Mesenchymal stem cell (in vitro differentiated cells and primary cell): ENCODE data around the gene BSND.

Experiments
- DNase-seq: peaks from one replicate; pipeline ENCODE4 v3.0.0-alpha.2; 2013
- H2AFZ ChIP-seq: one replicate; pipeline ENCODE4 v1.6.1; 2013; ENCODE audit warnings: low read depth, mild to moderate bottlenecking, control low read depth, inconsistent platforms, low read length, moderate library complexity
- H2AK5ac ChIP-seq: 2 replicates; pipeline ENCODE4 v1.6.1; 2013; ENCODE audit warnings: low read length, moderate library complexity, mild to moderate bottlenecking, inconsistent platforms; ENCODE audit not compliant: severe bottlenecking
- H2BK120ac ChIP-seq: one replicate; pipeline ENCODE4 v1.6.1; 2013; ENCODE audit warnings: low read depth, mild to moderate bottlenecking, inconsistent platforms, low read length, moderate library complexity
- H2BK12ac ChIP-seq, 2 experiments: one replicate each; pipeline ENCODE4 v1.6.1; 2013; ENCODE audit warnings: inconsistent platforms in 2 of 2, low read length in 2 of 2, mild to moderate bottlenecking in 2 of 2, moderate library complexity in 2 of 2, control low read depth in 1 of 2
- H2BK15ac ChIP-seq: one replicate; pipeline ENCODE4 v1.6.1; 2013; ENCODE audit warnings: mild to moderate bottlenecking, low read depth, inconsistent platforms; ENCODE audit not compliant: poor library complexity, severe bottlenecking
- H2BK5ac ChIP-seq: 2 replicates; pipeline ENCODE4 v1.6.1; 2013; ENCODE audit warnings: low read depth, mild to moderate bottlenecking, low read length, control low read depth, inconsistent platforms; ENCODE audit not compliant: poor library complexity, severe bottlenecking
- H3K14ac ChIP-seq, 2 experiments: one replicate each; pipeline ENCODE4 v1.6.1; 2013; ENCODE audit warnings: inconsistent platforms in 2 of 2, low read length in 2 of 2, control low read depth in 1 of 2, mild to moderate bottlenecking in 1 of 2, moderate library complexity in 1 of 2
- H3K18ac ChIP-seq, 2 experiments: one replicate each; pipeline ENCODE4 v1.6.1; 2013; ENCODE audit warnings: inconsistent platforms in 2 of 2, low read length in 2 of 2, control low read depth in 1 of 2, low read depth in 1 of 2, mild to moderate bottlenecking in 1 of 2
- H3K23ac ChIP-seq, 2 experiments: one replicate each; pipeline ENCODE4 v1.6.1; 2013; ENCODE audit warnings: inconsistent platforms in 2 of 2, low read length in 2 of 2, mild to moderate bottlenecking in 2 of 2, moderate library complexity in 2 of 2, control low read depth in 1 of 2
- H3K27ac ChIP-seq: 2 replicates; pipeline ENCODE4 v1.5.1; 2013; ENCODE audit warnings: mild to moderate bottlenecking, moderate library complexity, low read length, control low read depth, inconsistent platforms; ENCODE audit not compliant: poor library complexity, severe bottlenecking
- H3K27me3 ChIP-seq, 2 experiments: 2 replicates each; pipeline versions ENCODE4 v1.6.1 to v1.7.0; 2013; ENCODE audit warnings: low read length in 2 of 2, mild to moderate bottlenecking in 2 of 2, moderate library complexity in 2 of 2, control low read depth in 1 of 2, inconsistent platforms in 1 of 2; ENCODE audit not compliant: control insufficient read depth in 1 of 2, insufficient read depth in 1 of 2
- H3K36me3 ChIP-seq, 2 experiments: 2 replicates each; pipeline versions ENCODE4 v1.6.1 to v1.7.0; 2013; ENCODE audit warnings: low read length in 2 of 2, control low read depth in 1 of 2, inconsistent platforms in 1 of 2, low read depth in 1 of 2, mild to moderate bottlenecking in 1 of 2; ENCODE audit not compliant: insufficient read depth in 2 of 2, control insufficient read depth in 1 of 2
- H3K4ac ChIP-seq, 2 experiments: one replicate each; pipeline ENCODE4 v1.6.1; 2013; ENCODE audit warnings: inconsistent platforms in 2 of 2, low read length in 2 of 2, mild to moderate bottlenecking in 2 of 2, moderate library complexity in 2 of 2, control low read depth in 1 of 2, low read depth in 1 of 2
- H3K4me1 ChIP-seq: 2 replicates; pipeline ENCODE4 v1.6.1; 2013; ENCODE audit warnings: low read depth, low read length, control low read depth; ENCODE audit not compliant: control insufficient read depth, insufficient read depth
- H3K4me2 ChIP-seq: 2 replicates; pipeline ENCODE4 v1.6.1; 2013; ENCODE audit warnings: low read length, mild to moderate bottlenecking, inconsistent platforms; ENCODE audit not compliant: poor library complexity, severe bottlenecking
- H3K4me3 ChIP-seq, 2 experiments: 2 replicates each; pipeline versions ENCODE4 v1.5.1 to v1.7.0; 2013; ENCODE audit warnings: low read length in 2 of 2, mild to moderate bottlenecking in 2 of 2, control low read depth in 1 of 2, low read depth in 1 of 2; ENCODE audit not compliant: insufficient read depth in 1 of 2
- H3K79me1 ChIP-seq: replicated peaks from 2 replicates; pipeline ENCODE4 v1.6.1; 2013; ENCODE audit warnings: mild to moderate bottlenecking, control low read depth, low read length, inconsistent platforms; ENCODE audit not compliant: poor library complexity, severe bottlenecking
- H3K9ac ChIP-seq: 2 replicates; pipeline ENCODE4 v1.7.0; 2013; ENCODE audit warnings: mild to moderate bottlenecking, low read length, moderate library complexity
- H3K9me3 ChIP-seq: 2 replicates; pipeline ENCODE4 v1.7.0; 2013; ENCODE audit warnings: mild to moderate bottlenecking, low read length; ENCODE audit not compliant: control insufficient read depth
- H4K8ac ChIP-seq: one replicate; pipeline ENCODE4 v1.6.1; 2013; ENCODE audit warnings: inconsistent platforms, mild to moderate bottlenecking, low read length, moderate library complexity
- H4K91ac ChIP-seq: one replicate; pipeline ENCODE4 v1.6.1; 2013; ENCODE audit warnings: mild to moderate bottlenecking, low read length, inconsistent platforms
- WGBS: methylation state at CpG from one replicate; pipeline ENCODE4 v1.1.7; 2013; ENCODE audit warnings: mixed read lengths; 5-methylcytosine and 5-hydroxymethylcytosine counted together

Gene BSND

GRCh38 chr1:55040933-55041494, 42.3 kb downstream of the BSND start:
- Histone ChIP-seq H3K79me1 (no peaks in the 10 kb centered on the region), H3K4me2 (no peak overlapping the region), H4K91ac (no peak overlapping the region), H3K14ac (peak overlapping the region in 1 of 2 experiments; percentile 15), H2BK120ac (no peak overlapping the region), H2AFZ (no peak overlapping the region), H3K4me1 (peaks cover 12% of the 10 kb centered on the region), H3K4ac (no peak overlapping the region), H3K36me3 (no peaks in the 10 kb centered on the region), H3K4me3 (no peak overlapping the region), H2BK5ac (no peak overlapping the region), H3K9ac (no peak overlapping the region), H2BK12ac (peak overlapping the region in 1 of 2 experiments; percentile 11), H2BK15ac (no peak overlapping the region), H4K8ac (no peak overlapping the region), H3K27ac (no peak overlapping the region), H2AK5ac (no peak overlapping the region), H3K27me3 (peaks cover 47 to 81% of the 10 kb centered on the region in 2 experiments), H3K18ac (no peak overlapping the region), H3K23ac (no peak overlapping the region), H3K9me3 (no peaks in the 10 kb centered on the region)
- DNase-seq: no peak
- WGBS: 76% methylated on average over 4 of the region's 5 CpGs

- Histone ChIP-seq H3K9me3 (no peaks in the 10 kb centered on the region), H3K4ac (no peak overlapping the region), H2BK5ac (no peak overlapping the region), H3K27me3 (peaks cover 43 to 75% of the 10 kb centered on the region in 2 experiments), H2BK15ac (no peak overlapping the region), H4K8ac (no peak overlapping the region), H4K91ac (no peak overlapping the region), H3K27ac (no peak overlapping the region), H3K79me1 (no peaks in the 10 kb centered on the region), H2BK12ac (no peak overlapping the region), H3K36me3 (no peaks in the 10 kb centered on the region), H3K4me3 (no peak overlapping the region), H3K4me1 (peaks cover 12% of the 10 kb centered on the region), H3K9ac (no peak overlapping the region), H2AK5ac (no peak overlapping the region), H3K23ac (no peak overlapping the region), H3K18ac (no peak overlapping the region), H3K14ac (no peak overlapping the region), H2BK120ac (no peak overlapping the region), H2AFZ (no peak overlapping the region), H3K4me2 (no peak overlapping the region)
- no peak for DNase-seq
- WGBS: 94% methylated on average over 3 of the region's 3 CpGs
Observed at GRCh38 chr1:55041613-55042012, 42.9 kb downstream of the BSND start.

DNA sequence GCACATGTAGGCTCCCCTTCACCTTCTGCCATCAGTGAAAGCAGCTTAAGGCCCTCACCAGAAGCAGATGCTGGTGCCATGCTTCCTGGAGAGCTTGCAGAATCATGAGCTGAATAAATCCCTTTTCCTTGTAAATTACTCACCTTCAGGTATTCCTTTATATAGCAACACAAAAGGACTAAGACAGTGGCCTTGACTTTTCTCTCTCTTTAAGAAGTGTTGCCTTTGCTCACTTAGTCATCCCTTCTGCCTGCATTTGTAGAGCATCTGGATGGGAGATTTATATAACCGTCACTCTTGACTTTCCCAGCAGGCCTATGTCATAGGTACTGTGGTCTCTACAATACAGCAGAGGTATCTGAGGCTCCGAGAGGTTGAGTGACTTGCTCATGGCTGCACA, 44.3 kb downstream of the BSND start:
- H2BK12ac ChIP-seq: no peak overlapping the region
- H2BK5ac ChIP-seq: no peak overlapping the region
- H3K27me3 ChIP-seq: peaks cover 32 to 75% of the 10 kb centered on the region in 2 experiments
- no peak overlapping the region for H3K4ac ChIP-seq
- H3K4me3 ChIP-seq: no peak overlapping the region
- H2BK15ac ChIP-seq: no peak overlapping the region
- no peaks in the 10 kb centered on the region for H3K9me3 ChIP-seq
- no peak overlapping the region for H3K27ac ChIP-seq
- no peak overlapping the region for H3K14ac ChIP-seq
- no peak overlapping the region for H4K8ac ChIP-seq
- no peak for DNase-seq
- H3K18ac ChIP-seq: no peak overlapping the region
- H2BK120ac ChIP-seq: no peak overlapping the region
- no peak overlapping the region for H3K23ac ChIP-seq
- WGBS: 93% methylated on average over 2 of the region's 2 CpGs
- no peaks in the 10 kb centered on the region for H3K79me1 ChIP-seq
- no peak overlapping the region for H3K9ac ChIP-seq
- no peaks in the 10 kb centered on the region for H3K36me3 ChIP-seq
- peak overlapping the region; percentile 7 for H3K4me2 ChIP-seq
- H2AFZ ChIP-seq: no peak overlapping the region
- H4K91ac ChIP-seq: no peak overlapping the region
- peaks cover 12% of the 10 kb centered on the region for H3K4me1 ChIP-seq
- H2AK5ac ChIP-seq: no peak overlapping the region

DNA sequence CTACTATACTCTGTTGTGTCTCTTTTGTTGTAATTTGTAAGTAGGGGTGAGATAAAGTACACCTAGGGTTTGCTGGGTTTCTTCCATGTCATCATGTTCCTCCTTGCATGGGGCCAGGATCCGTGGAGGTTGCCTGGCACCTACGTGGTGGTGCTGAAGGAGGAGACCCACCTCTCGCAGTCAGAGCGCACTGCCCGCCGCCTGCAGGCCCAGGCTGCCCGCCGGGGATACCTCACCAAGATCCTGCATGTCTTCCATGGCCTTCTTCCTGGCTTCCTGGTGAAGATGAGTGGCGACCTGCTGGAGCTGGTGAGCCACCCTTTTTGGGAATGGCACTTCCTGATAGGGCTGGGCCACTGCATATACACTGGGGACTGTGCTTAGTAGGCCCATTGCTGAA, 45.0 kb downstream of the BSND start:
- no peak overlapping the region for H3K18ac ChIP-seq
- H2BK15ac ChIP-seq: no peak overlapping the region
- WGBS: 95% methylated on average over 9 of the region's 9 CpGs
- no peak overlapping the region for H3K4me2 ChIP-seq
- H3K4me1 ChIP-seq: peaks cover 12% of the 10 kb centered on the region
- no peak overlapping the region for H2BK5ac ChIP-seq
- no peaks in the 10 kb centered on the region for H3K9me3 ChIP-seq
- no peak overlapping the region for H3K4ac ChIP-seq
- no peak overlapping the region for H3K27ac ChIP-seq
- no peak overlapping the region for H3K14ac ChIP-seq
- H3K9ac ChIP-seq: no peak overlapping the region
- H3K27me3 ChIP-seq: peaks cover 25 to 73% of the 10 kb centered on the region in 2 experiments
- H2AK5ac ChIP-seq: no peak overlapping the region
- no peak for DNase-seq
- no peak overlapping the region for H3K4me3 ChIP-seq
- H2BK12ac ChIP-seq: no peak overlapping the region
- H2BK120ac ChIP-seq: no peak overlapping the region
- no peak overlapping the region for H2AFZ ChIP-seq
- H4K8ac ChIP-seq: no peak overlapping the region
- H3K79me1 ChIP-seq: no peaks in the 10 kb centered on the region
- H4K91ac ChIP-seq: no peak overlapping the region
- no peak overlapping the region for H3K23ac ChIP-seq
- no peaks in the 10 kb centered on the region for H3K36me3 ChIP-seq
